ENCODE measurements around the gene ANKRD52. TPM values are rescaled to one million over a fixed set of nuclear protein-coding genes. Genes with fewer than 3 reads are reported as not detected.
A peak's percentile ranks its signal among the peaks of the same experiment; 100 is the strongest.
"Not testable (repeated sequence)": the region's sequence is repeated elsewhere in the genome, so short reads cannot be mapped to it uniquely, and the experiment has no call there.

Gene ANKRD52
- total RNA-seq, 2 experiments from 2014 or later = 23.9 to 30.8 TPM

- POLR2A ChIA-PET = no interaction called here
- intact Hi-C loops (cut with DNase I, micrococcal nuclease) = no loop called here
- CTCF ChIA-PET = no interaction called here
- Histone ChIP-seq H3K36me3 (ENCODE audit: insufficient read depth, low read length) (peaks cover 76% of the 10 kb centered on the region), H3K9me3 (ENCODE audit: control insufficient read depth in 1 of 2, insufficient read depth in 1 of 2, low read length in 2 of 2) (no peaks in the 10 kb centered on the region), H3K4me3 (ENCODE audit: low read length) (no peak overlapping the region), H3K4me1 (ENCODE audit: insufficient read depth, low read length) (no peaks in the 10 kb centered on the region), H3K27me3 (ENCODE audit: control insufficient read depth in 1 of 2, insufficient read depth in 2 of 2, low read length in 2 of 2) (no peaks in the 10 kb centered on the region), H3K27ac (ENCODE audit: low read depth in 1 of 2, low read length in 2 of 2) (no peak overlapping the region)
- no peak for TF ChIP-seq CTCF (IDR thresholded peaks at IDR 0.05)
- Mint-ChIP-seq H3K4me1 (ENCODE audit: low read depth) (no peaks in the 10 kb centered on the region), H3K9me3 (no peaks in the 10 kb centered on the region), H3K27ac (no peak overlapping the region), H3K36me3 (ENCODE audit: low read depth) (peaks cover 85% of the 10 kb centered on the region), H3K4me3 (no peak overlapping the region), H3K27me3 (no peaks in the 10 kb centered on the region)
- ATAC-seq (ENCODE audit: poor library complexity) = no peak
- no peak for DNase-seq
These were observed 16.1 kb upstream of the ANKRD52 start for GRCh38 chr12:56274299-56274698.

GRCh38 chr12:56272468-56272867 lies 14.3 kb upstream of the ANKRD52 start:
- intact Hi-C loops (cut with DNase I, micrococcal nuclease); H3K27me3 ChIP-seq (ENCODE audit: control insufficient read depth in 1 of 2, insufficient read depth in 2 of 2, low read length in 2 of 2); H3K9me3 ChIP-seq (ENCODE audit: control insufficient read depth in 1 of 2, insufficient read depth in 1 of 2, low read length in 2 of 2); H3K4me1 Mint-ChIP-seq (ENCODE audit: low read depth); H3K27me3 Mint-ChIP-seq; H3K27ac ChIP-seq (ENCODE audit: low read depth in 1 of 2, low read length in 2 of 2); H3K4me3 ChIP-seq (ENCODE audit: low read length); ATAC-seq (ENCODE audit: poor library complexity); DNase-seq; H3K4me3 Mint-ChIP-seq; H3K4me1 ChIP-seq (ENCODE audit: insufficient read depth, low read length); POLR2A ChIA-PET; H3K9me3 Mint-ChIP-seq; H3K27ac Mint-ChIP-seq: not testable (repeated sequence)
- H3K36me3 ChIP-seq (ENCODE audit: insufficient read depth, low read length) = peaks cover 58% of the 10 kb centered on the region
- H3K36me3 Mint-ChIP-seq (ENCODE audit: low read depth) = peaks cover 74% of the 10 kb centered on the region
- CTCF ChIA-PET = interaction anchor here (1.6 kb wide), 1 partner anchor 192 kb away, joined by 4 read pairs; no protein-coding TSS in a partner anchor

- Mint-ChIP-seq H3K27me3 (no peaks in the 10 kb centered on the region), H3K4me1 (ENCODE audit: low read depth) (peaks cover 17% of the 10 kb centered on the region), H3K9me3 (no peaks in the 10 kb centered on the region), H3K4me3 (peak overlapping the region; percentile 26), H3K27ac (peak overlapping the region; percentile 35), H3K36me3 (ENCODE audit: low read depth) (peaks cover 71% of the 10 kb centered on the region)
- ATAC-seq (ENCODE audit: poor library complexity) (no peak), DNase-seq (peak in 2 of 14 experiments; percentile 22 to 35)
- ChIA-PET POLR2A (interaction anchor here (0.6 to 1.2 kb wide), 2 partner anchors 29 to 242 kb away, joined by 3 read pairs; no protein-coding TSS in a partner anchor), CTCF (interaction anchor here (0.6 to 1.3 kb wide), 5 partner anchors 12 to 636 kb away, joined by 3 to 4 read pairs (median 3); partner anchors contain the start of gene SMARCC2)
- Histone ChIP-seq H3K27me3 (ENCODE audit: control insufficient read depth in 1 of 2, insufficient read depth in 2 of 2, low read length in 2 of 2) (no peaks in the 10 kb centered on the region), H3K9me3 (ENCODE audit: control insufficient read depth in 1 of 2, insufficient read depth in 1 of 2, low read length in 2 of 2) (no peaks in the 10 kb centered on the region), H3K27ac (ENCODE audit: low read depth in 1 of 2, low read length in 2 of 2) (no peak overlapping the region), H3K4me3 (ENCODE audit: low read length) (no peak overlapping the region), H3K36me3 (ENCODE audit: insufficient read depth, low read length) (peaks cover 50% of the 10 kb centered on the region), H3K4me1 (ENCODE audit: insufficient read depth, low read length) (peaks cover 15% of the 10 kb centered on the region)
- no peak for TF ChIP-seq CTCF (IDR thresholded peaks at IDR 0.05)
- intact Hi-C loops (cut with DNase I, micrococcal nuclease) = no loop called here
These were observed 12.8 kb upstream of the ANKRD52 start for GRCh38 chr12:56271031-56271430.
